ENCODE data around the gene ACAA2.

- TF ChIP-seq CTCF (IDR thresholded peaks at IDR 0.05) (no peak), EZH2phosphoT487 (IDR thresholded peaks at IDR 0.05) (no peak), EZH2 (IDR thresholded peaks at IDR 0.05) (no peak)
Observed at GRCh38 chr18:49835405-49835804, 22.1 kb upstream of the ACAA2 start.

All from neural progenitor cell (in vitro differentiated cells).